GM12891 (cell line): ENCODE results near the gene CSE1L.

Experiments used
- PAX5 ChIP-seq: IDR thresholded peaks from 2 replicates; pipeline ENCODE4 v1.6.1; 2011; ENCODE audit warnings: low read length, moderate library complexity, mild to moderate bottlenecking; ENCODE audit not compliant: insufficient read depth, severe bottlenecking
- POLR2A ChIP-seq: IDR thresholded peaks from 2 replicates; pipeline ENCODE4 v1.6.1; 2011; ENCODE audit warnings: low read depth, low read length, control low read depth
- POLR2AphosphoS5 ChIP-seq: IDR thresholded peaks from 2 replicates; pipeline ENCODE4 v1.6.1; 2011; ENCODE audit warnings: low read depth, low read length, control low read depth

DNA sequence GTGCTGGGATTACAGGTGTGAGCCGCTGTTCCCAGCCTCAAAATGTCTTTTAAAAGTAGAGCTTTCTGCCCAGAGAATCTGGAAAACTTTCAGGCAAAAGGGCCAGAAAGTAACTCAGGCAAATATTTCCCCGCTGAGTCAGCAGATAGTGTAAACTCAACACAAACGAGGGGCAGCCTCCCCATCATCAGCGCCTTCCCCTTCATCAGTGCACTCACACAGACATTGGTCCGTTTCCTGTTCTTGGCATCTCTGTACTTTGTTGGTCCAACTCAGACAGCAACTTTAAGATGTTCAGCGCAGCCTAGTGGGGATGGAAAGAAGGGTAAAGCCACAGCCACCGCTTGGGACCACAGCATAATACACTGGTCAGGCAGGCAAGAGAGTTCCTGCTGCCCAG is 69.5 kb downstream of the CSE1L start:
- TF ChIP-seq POLR2AphosphoS5 = no peak
- no peak for TF ChIP-seq POLR2A
- no peak for TF ChIP-seq PAX5
